Activated naive CD8-positive, alpha-beta T cell treated with anti-CD3 and anti-CD28 coated beads, Interleukin-2, amount 10 ng/mL, durations not matched to agents 7 days and 5 days (primary cell): ENCODE data around the gene JPT2. TPM values are rescaled to one million over a fixed set of nuclear protein-coding genes. Genes with fewer than 3 reads are reported as not detected.

Source experiments
- ATAC-seq: fragments of 150-1000 bp; cut with Tn5 transposase; one replicate; pipeline ENCODE4 v1.10.0; 2021; ENCODE audit warnings: low read depth, moderate library complexity
- POLR2A ChIA-PET: fragments of 350-600 bp; sonication (Branson Sonifier 250); formaldehyde crosslinking; loops from one replicate; lab custom pipeline; 2021; ENCODE audit warnings: antibody characterized with exemption; lab: Charles Lee
- DNase-seq: peaks from one replicate; pipeline ENCODE4 v3.0.0; 2021
- H3K27ac Mint-ChIP-seq: one replicate; pipeline ENCODE4 v1.8.0; 2022; ENCODE audit warnings: mild to moderate bottlenecking, mixed read lengths
- H3K27me3 Mint-ChIP-seq: one replicate; pipeline ENCODE4 v1.8.0; 2022; ENCODE audit warnings: mild to moderate bottlenecking, moderate library complexity, mixed read lengths
- H3K36me3 Mint-ChIP-seq: one replicate; pipeline ENCODE4 v1.8.0; 2021; ENCODE audit warnings: mild to moderate bottlenecking, mixed read lengths
- H3K4me1 Mint-ChIP-seq: one replicate; pipeline ENCODE4 v1.8.0; 2021; ENCODE audit warnings: mixed read lengths
- H3K4me3 Mint-ChIP-seq: one replicate; pipeline ENCODE4 v1.8.0; 2022; ENCODE audit warnings: mild to moderate bottlenecking, moderate library complexity, mixed read lengths
- H3K9me3 Mint-ChIP-seq: one replicate; pipeline ENCODE4 v1.8.0; 2021; ENCODE audit warnings: mixed read lengths
- total RNA-seq, 2 experiments: library from RNA; stranded (reverse); gene quantifications; one replicate each; pipeline ENCODE4 v1.2.3, GENCODE V29; 2021

Gene JPT2, protein sequence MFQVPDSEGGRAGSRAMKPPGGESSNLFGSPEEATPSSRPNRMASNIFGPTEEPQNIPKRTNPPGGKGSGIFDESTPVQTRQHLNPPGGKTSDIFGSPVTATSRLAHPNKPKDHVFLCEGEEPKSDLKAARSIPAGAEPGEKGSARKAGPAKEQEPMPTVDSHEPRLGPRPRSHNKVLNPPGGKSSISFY
- total RNA-seq = 10 to 100 TPM; 44.7 to 45.1 TPM

DNA sequence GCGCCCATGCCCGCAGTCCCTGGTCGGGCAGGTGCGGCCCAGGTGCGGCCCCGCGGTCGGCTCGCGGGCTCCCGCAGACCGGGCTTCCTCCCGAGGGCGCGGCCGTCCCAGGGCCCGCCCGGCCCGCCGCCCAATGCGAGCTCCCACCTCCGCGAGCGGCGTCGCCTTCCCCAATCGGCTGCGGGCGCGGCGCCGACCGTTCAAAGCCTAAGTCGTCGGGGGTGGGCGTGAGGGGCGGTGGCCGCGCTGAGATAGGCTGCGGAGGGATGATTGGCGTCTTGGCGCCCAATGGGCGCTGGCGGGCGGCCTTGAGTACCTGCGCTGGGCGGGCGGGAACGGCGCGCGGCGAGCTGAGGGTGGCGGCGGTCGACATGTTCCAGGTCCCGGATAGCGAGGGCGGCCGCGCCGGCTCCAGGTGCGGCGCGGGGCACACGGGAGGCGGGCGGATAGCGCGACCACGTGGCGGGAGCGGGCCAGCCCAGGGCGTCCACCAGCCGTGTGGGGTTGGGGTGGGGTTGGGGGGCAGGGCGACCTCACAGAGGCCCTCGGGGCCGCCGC is at the start of gene JPT2:
TSS of gene JPT2 (plus strand) at position 338 of the 558 bp plus-strand sequence. CDS start at position 372, 34 bp downstream.
- POLR2A ChIA-PET = interaction anchor here (1.0 to 2.2 kb wide), 8 partner anchors 11 to 477 kb away, joined by 4 to 26 read pairs (median 5); partner anchors contain the start of genes CRAMP1, EME2, IFT140 and MAPK8IP3
- DNase-seq (peak; percentile 96), ATAC-seq (peak; percentile 99)
- Mint-ChIP-seq H3K36me3 (peaks cover 3% of the 10 kb centered on the region), H3K9me3 (no peaks in the 10 kb centered on the region), H3K27ac (peak within 1 kb of the TSS; percentile 89), H3K4me1 (peaks cover 20% of the 10 kb centered on the region), H3K4me3 (peak within 1 kb of the TSS; percentile 96), H3K27me3 (no peaks in the 10 kb centered on the region)

DNA sequence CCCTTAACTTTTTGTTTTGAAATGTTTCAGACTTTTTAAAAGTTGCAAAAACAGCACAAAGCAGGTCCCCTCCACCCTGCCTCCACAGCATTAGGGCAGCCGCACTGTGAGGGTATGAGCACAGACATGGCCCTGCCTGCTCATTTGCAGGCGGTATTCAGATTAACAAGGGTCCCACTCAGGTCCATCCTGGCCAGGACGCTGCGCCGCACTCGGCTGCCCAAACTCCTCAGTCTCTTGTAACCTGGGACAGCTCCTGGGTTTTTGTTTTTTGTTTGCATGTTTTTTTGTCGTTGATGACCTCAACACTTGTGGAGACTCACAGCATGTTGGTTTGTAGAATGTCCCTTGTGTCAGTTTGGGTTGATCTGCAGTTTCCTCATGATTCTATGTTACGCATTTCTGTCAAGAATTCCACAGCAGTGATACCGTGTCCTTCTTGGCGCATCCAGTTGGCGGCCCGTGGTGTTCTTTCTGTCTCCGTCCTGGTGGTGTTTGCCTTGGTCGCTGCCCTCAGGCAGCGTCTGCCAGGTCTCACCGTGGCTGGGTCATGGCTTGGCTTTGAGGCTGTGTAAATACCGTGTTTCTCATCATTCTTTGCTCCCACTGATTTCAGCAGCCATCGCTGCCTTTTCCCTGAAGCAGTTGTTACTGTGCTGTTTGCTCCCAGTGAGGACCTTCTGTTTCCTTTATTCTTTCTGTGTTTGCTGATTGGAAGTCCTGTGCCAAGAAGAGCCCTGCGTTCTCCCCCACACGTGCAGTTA is 47.4 kb upstream of the JPT2 start:
- Mint-ChIP-seq H3K4me1 (peaks cover 3% of the 10 kb centered on the region), H3K36me3 (peaks cover 15% of the 10 kb centered on the region), H3K27me3 (no peaks in the 10 kb centered on the region), H3K9me3 (no peaks in the 10 kb centered on the region), H3K4me3 (no peak overlapping the region), H3K27ac (no peak overlapping the region)
- DNase-seq = no peak
- no peak for ATAC-seq
- POLR2A ChIA-PET = no interaction called here

DNA sequence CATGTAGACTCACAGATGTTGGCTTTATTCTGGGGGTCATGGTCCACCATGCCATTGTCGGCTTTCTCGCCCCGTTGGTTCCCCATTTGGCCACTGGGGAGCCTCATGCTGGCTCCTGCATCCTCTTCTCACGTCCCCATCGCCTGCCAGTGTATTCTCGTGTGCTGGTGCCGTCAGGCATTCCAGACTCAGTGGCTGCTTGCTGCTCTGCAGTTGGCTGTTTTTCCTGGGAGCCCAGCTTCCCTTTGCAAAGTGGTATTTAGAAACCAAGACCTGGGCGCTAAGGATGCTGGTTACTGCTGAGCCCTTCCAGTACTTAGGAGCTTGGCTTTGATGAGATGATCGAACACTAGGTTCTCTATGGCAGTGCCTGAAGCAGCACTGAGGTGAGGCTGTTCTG is 46.8 kb upstream of the JPT2 start:
- Mint-ChIP-seq H3K27ac (no peak overlapping the region), H3K4me1 (peaks cover 3% of the 10 kb centered on the region), H3K27me3 (no peaks in the 10 kb centered on the region), H3K36me3 (peaks cover 15% of the 10 kb centered on the region), H3K9me3 (no peaks in the 10 kb centered on the region), H3K4me3 (no peak overlapping the region)
- DNase-seq (no peak), ATAC-seq (no peak)
- POLR2A ChIA-PET = no interaction called here

DNA sequence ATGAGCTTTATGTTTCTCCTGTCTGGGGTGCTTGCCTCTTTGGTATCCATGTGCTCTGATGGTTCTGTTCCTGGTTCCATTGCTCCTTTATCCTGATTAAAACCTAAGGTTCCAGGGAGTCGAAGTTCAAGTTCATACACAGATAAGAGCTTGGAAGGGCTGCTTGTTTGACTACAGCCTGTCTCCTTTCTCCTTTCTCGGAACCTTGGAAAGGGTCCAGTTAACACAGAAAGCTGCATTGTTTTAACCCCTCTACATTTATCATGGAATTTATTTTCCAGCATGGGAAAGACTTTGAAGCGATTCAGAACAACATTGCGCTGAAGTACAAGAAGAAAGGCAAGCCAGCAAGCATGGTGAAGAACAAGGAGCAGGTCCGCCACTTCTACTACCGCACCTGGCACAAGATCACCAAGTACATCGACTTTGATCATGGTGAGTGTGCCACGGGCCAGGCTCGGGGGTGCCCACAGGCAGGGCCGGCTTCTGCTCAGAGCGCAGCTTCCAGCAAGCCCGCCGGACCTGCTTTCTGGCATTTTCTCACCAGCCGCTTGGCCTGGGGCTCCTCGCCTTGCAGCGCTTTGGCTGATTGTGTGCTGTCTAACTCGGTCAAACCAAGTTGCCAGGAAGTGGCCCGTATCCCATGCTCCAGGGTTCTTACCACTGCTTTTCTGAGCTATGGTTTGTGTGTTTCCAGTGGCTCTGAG is 46.0 kb upstream of the JPT2 start:
- Mint-ChIP-seq H3K27me3 (no peaks in the 10 kb centered on the region), H3K4me3 (no peak overlapping the region), H3K9me3 (no peaks in the 10 kb centered on the region), H3K4me1 (peaks cover 3% of the 10 kb centered on the region), H3K27ac (no peak overlapping the region), H3K36me3 (peaks cover 13% of the 10 kb centered on the region)
- DNase-seq (no peak), ATAC-seq (no peak)
- POLR2A ChIA-PET = no interaction called here

DNA sequence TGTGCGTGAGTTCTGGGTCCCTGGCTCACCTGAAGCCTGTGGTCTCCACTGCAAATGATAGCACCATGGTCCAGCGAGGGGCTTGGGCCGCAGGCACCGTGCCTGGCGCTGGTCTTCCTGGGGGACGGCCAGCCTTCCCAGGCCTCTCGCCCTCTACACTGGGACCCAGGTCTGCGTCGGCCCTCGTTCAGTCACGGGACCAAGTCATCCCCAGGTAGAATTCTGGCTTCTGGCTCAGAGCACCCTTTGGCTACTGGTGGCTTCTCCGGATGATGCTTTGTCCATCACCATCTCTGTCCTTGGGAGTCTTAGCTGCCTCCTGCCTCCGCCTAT is 45.5 kb upstream of the JPT2 start:
- Mint-ChIP-seq H3K27ac (no peak overlapping the region), H3K36me3 (peaks cover 13% of the 10 kb centered on the region), H3K9me3 (no peaks in the 10 kb centered on the region), H3K4me3 (no peak overlapping the region), H3K4me1 (peaks cover 3% of the 10 kb centered on the region), H3K27me3 (no peaks in the 10 kb centered on the region)
- ATAC-seq (no peak), DNase-seq (no peak)
- POLR2A ChIA-PET = no interaction called here

DNA sequence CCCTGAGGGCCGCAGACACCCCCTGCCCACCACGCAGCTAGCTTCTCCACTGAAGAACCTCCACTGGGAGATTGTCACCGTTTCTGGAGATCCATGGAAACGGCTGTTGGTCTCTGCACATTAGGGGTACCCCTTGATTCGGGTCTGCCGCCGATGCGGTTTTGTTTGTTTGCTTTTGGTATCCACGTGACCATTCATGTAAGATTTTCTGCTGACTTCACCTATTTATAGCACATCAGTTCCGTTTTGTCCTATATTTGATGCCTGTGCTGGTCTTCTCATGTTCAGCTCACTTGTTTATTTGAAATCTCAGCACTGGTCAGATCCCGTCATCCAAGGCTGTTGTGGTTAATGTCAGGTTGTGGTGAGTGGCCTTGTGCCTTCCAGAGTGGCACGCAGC is 44.8 kb upstream of the JPT2 start:
- POLR2A ChIA-PET = no interaction called here
- no peaks in the 10 kb centered on the region for H3K9me3 Mint-ChIP-seq
- no peak for ATAC-seq
- H3K36me3 Mint-ChIP-seq = peaks cover 17% of the 10 kb centered on the region
- no peaks in the 10 kb centered on the region for H3K27me3 Mint-ChIP-seq
- no peak overlapping the region for H3K4me3 Mint-ChIP-seq
- DNase-seq = no peak
- no peak overlapping the region for H3K27ac Mint-ChIP-seq
- H3K4me1 Mint-ChIP-seq = peaks cover 3% of the 10 kb centered on the region

DNA sequence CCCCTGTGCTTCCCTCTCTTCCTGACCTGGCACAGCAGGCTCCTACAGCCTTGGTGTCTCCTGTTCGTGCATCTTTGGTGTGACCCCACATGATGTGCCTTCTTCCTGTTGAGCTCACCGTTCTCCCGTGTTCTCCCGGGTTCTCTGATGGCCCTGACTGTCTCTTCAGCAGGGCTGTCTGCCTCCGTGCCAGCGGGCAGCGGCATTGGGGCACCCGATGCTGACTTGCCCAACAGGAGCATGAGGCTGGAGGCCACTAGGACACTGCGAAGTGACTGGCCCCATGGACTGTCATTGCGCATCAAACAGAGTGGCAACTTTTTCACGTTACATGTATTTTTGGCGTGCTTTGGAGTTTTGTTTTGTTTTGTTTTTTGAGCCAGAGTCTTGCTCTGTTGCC is 43.5 kb upstream of the JPT2 start:
- Mint-ChIP-seq H3K4me1 (peaks cover 3% of the 10 kb centered on the region), H3K27me3 (no peaks in the 10 kb centered on the region), H3K27ac (no peak overlapping the region), H3K36me3 (peaks cover 17% of the 10 kb centered on the region), H3K4me3 (no peak overlapping the region), H3K9me3 (no peaks in the 10 kb centered on the region)
- ATAC-seq = no peak
- POLR2A ChIA-PET = no interaction called here
- no peak for DNase-seq

DNA sequence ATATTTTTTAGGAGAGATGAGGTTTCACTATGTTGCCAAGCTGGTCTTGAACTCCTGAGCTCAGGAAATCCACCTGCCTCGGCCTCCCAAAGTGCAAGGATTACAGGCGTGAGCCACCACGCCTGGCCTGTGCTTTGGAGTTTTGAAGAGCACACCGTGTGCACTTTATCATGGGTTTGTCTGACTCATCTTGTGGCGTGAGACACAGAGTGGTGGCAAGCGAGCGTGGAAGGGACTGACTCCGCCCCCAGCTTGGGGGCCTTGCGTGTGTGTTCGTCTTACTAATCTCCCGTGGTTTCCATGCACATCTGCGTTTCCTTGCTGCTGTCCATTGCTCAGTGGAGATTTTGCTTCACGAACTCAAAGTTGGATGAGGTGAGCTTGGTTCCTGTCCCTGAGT is 43.0 kb upstream of the JPT2 start:
- DNase-seq = no peak
- no peak for ATAC-seq
- peaks cover 17% of the 10 kb centered on the region for H3K36me3 Mint-ChIP-seq
- no peaks in the 10 kb centered on the region for H3K27me3 Mint-ChIP-seq
- POLR2A ChIA-PET = no interaction called here
- no peak overlapping the region for H3K27ac Mint-ChIP-seq
- H3K9me3 Mint-ChIP-seq = no peaks in the 10 kb centered on the region
- H3K4me1 Mint-ChIP-seq = peaks cover 3% of the 10 kb centered on the region
- H3K4me3 Mint-ChIP-seq = no peak overlapping the region

DNA sequence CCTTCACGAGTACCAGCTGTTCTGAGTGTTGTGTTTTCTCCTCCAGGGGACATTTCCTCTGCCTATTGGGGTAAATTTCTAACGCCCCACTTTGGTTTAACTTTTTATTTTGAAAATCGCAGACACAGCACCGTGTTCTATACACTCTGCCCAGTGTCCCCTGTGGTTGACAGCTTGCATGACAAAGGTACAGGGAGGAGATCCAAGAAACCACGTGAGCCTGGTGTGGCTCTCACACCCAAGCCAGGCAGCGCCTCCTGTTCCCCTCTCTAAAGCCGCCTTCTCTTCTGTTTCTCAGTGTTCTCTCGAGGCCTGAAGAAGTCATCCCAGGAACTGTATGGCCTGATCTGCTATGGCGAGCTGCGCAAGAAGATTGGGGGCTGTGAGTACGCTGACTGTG is 40.6 kb upstream of the JPT2 start:
- Mint-ChIP-seq H3K4me3 (no peak overlapping the region), H3K4me1 (peaks cover 1% of the 10 kb centered on the region), H3K9me3 (no peaks in the 10 kb centered on the region), H3K27ac (no peak overlapping the region), H3K27me3 (no peaks in the 10 kb centered on the region), H3K36me3 (peaks cover 17% of the 10 kb centered on the region)
- DNase-seq (no peak), ATAC-seq (no peak)
- POLR2A ChIA-PET = no interaction called here

DNA sequence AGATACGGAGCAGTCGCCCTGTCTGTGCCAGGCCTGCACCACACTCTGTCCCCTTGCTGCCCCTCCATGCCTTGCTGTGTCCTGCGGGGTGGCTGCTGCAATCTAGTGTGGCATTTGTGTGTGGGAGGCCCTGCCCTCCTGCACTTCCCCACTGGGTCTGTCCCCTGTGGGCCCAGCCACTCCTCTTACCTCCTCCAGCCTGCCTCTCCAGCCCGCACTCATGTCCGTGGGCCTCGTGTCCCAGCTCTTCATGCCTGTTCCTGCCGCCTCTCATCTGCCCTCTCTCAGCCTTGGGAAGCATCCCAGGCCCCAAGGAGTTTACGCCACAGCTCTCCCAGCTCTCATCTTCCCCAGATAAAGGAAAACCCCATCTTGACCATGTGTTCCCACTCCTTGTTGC is 39.3 kb upstream of the JPT2 start:
- ATAC-seq = no peak
- H3K27ac Mint-ChIP-seq = peak overlapping the region; percentile 47
- peaks cover 1% of the 10 kb centered on the region for H3K4me1 Mint-ChIP-seq

DNA sequence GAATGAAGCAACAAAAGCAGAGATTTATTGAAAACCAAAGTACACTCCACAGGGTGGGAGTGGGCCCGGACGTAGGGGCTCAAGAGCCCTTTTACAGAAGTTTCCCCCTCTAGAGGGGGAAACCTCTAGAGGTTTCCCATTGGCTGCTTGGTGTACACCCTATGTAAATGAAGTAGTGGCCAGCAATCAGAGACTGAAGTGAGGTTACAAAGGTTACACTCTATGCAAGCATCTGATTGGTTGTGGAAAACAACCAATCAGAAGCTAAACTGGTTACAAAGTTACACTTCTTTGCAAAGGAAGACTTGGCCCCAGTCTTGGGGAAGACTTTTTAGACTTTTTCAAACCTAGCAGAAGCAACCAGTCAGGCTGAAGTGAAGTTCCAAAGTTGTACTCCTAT is 38.8 kb upstream of the JPT2 start:
- Mint-ChIP-seq H3K9me3 (no peaks in the 10 kb centered on the region), H3K36me3 (peaks cover 16% of the 10 kb centered on the region)
- no peak for ATAC-seq

More for the DNA sequence above, 39.3 kb upstream of the JPT2 start:
- no peak for DNase-seq
- Mint-ChIP-seq H3K9me3 (no peaks in the 10 kb centered on the region), H3K4me3 (no peak overlapping the region), H3K36me3 (peaks cover 20% of the 10 kb centered on the region), H3K27me3 (no peaks in the 10 kb centered on the region)
- POLR2A ChIA-PET = no interaction called here

DNA sequence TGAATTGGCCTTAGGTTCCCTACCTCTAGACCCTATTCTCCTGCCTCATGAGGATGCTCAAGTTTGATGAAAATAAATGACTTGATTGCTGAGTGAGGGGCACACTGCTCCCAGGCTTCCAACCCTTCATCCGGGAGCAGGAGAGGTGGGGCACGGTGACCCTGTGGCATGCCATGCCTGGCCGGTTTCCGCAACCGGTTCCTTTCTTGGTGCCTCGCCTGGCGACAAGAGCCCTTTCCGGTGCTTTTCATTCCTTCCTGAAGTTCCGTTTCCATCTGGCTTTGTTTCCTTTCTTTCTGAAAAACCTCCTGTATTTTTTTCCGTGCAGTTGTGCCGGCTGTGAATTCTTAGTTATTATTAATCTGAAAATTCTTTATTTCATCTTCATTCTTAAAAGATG is 38.2 kb upstream of the JPT2 start:
- Mint-ChIP-seq H3K27ac (no peak overlapping the region), H3K27me3 (no peaks in the 10 kb centered on the region), H3K4me1 (peaks cover 1% of the 10 kb centered on the region), H3K9me3 (no peaks in the 10 kb centered on the region), H3K4me3 (no peak overlapping the region), H3K36me3 (peaks cover 15% of the 10 kb centered on the region)
- no peak for DNase-seq
- ATAC-seq = no peak
- POLR2A ChIA-PET = no interaction called here

More for the DNA sequence above, 38.8 kb upstream of the JPT2 start:
- no peak overlapping the region for H3K27ac Mint-ChIP-seq
- no peaks in the 10 kb centered on the region for H3K27me3 Mint-ChIP-seq
- no peak for DNase-seq
- POLR2A ChIA-PET = no interaction called here
- H3K4me3 Mint-ChIP-seq = no peak overlapping the region
- H3K4me1 Mint-ChIP-seq = peaks cover 1% of the 10 kb centered on the region

DNA sequence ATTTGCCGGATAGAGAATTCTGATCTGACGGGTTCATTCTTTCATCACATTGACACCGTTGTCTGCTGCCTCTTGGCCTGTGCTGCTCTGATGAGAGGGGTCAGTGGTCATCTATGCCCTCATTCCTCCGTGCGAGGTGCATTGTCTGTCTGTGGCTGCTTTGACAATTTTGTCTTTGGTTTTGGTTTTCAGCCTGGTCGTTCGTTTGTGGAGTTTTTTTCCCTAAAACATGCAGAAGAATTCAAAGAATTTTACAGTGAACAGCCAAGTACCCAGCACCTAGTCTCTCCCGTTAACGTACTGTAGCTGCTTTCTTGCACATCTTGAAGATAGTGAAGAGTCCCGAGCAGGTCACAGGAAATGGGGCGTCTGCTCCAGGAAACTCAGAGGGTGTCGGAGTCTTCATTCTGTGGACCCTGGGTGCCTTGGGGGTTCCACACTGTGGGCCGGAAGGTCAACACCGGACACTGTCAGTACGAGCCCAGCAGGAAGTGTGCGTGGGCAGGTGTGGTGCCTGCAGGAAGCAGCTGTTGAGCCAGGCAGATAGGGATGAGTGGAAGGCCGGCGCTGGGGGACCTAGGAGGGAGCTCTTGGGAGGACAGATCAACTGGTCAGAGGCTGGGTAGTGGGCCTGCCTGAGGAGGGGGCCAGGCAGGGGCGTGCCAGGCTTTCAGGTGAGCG is 37.7 kb upstream of the JPT2 start:
- Mint-ChIP-seq H3K36me3 (peaks cover 11% of the 10 kb centered on the region), H3K27ac (no peak overlapping the region), H3K27me3 (no peaks in the 10 kb centered on the region), H3K9me3 (no peaks in the 10 kb centered on the region), H3K4me1 (peaks cover 2% of the 10 kb centered on the region), H3K4me3 (no peak overlapping the region)
- DNase-seq = no peak
- ATAC-seq = no peak
- POLR2A ChIA-PET = no interaction called here
